Measurements from ENCODE around the gene LRRC9.

Gene LRRC9

DNA sequence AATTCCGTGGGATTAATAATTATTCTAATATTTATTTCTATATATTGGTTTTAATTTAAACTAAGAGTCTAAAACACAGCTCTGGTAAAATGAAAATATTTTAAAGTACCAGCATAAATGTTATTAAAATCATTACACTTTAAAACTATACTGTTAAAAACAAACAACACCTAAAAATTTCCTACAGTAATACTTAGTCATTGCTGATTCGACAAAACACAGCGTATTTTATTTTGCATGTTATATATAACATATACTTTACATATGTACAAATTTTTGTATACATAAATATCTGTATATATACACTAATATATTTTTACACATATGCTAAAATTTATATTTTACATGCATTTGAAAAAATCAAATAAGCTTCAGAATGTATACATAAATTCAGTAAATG, 165.7 kb downstream of the LRRC9 start (continued):
- TF ChIP-seq, protein P1, sequence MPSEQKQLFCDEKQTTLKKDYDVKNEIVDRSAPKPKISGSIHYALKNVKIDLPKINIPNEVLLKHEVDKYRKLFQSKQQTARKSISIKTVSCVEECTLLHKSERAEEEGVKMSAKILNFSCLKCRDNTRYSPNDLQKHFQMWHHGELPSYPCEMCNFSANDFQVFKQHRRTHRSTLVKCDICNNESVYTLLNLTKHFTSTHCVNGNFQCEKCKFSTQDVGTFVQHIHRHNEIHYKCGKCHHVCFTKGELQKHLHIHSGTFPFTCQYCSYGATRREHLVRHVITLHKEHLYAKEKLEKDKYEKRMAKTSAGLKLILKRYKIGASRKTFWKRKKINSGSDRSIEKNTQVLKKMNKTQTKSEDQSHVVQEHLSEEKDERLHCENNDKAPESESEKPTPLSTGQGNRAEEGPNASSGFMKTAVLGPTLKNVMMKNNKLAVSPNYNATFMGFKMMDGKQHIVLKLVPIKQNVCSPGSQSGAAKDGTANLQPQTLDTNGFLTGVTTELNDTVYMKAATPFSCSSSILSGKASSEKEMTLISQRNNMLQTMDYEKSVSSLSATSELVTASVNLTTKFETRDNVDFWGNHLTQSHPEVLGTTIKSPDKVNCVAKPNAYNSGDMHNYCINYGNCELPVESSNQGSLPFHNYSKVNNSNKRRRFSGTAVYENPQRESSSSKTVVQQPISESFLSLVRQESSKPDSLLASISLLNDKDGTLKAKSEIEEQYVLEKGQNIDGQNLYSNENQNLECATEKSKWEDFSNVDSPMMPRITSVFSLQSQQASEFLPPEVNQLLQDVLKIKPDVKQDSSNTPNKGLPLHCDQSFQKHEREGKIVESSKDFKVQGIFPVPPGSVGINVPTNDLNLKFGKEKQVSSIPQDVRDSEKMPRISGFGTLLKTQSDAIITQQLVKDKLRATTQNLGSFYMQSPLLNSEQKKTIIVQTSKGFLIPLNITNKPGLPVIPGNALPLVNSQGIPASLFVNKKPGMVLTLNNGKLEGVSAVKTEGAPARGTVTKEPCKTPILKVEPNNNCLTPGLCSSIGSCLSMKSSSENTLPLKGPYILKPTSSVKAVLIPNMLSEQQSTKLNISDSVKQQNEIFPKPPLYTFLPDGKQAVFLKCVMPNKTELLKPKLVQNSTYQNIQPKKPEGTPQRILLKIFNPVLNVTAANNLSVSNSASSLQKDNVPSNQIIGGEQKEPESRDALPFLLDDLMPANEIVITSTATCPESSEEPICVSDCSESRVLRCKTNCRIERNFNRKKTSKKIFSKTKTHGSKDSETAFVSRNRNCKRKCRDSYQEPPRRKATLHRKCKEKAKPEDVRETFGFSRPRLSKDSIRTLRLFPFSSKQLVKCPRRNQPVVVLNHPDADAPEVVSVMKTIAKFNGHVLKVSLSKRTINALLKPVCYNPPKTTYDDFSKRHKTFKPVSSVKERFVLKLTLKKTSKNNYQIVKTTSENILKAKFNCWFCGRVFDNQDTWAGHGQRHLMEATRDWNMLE (tag by site-specific recombination; conservative IDR thresholded peaks at IDR 0.05; ENCODE audit: low read depth) = no peak
- no peak for TF ChIP-seq BCL11A (tag by site-specific recombination; IDR thresholded peaks at IDR 0.05; ENCODE audit: low read depth)
- TF ChIP-seq ZNF366 (tag by site-specific recombination; conservative IDR thresholded peaks at IDR 0.05) = no peak
- TF ChIP-seq ZNF133 (tag by site-specific recombination; IDR thresholded peaks at IDR 0.05) = no peak

DNA sequence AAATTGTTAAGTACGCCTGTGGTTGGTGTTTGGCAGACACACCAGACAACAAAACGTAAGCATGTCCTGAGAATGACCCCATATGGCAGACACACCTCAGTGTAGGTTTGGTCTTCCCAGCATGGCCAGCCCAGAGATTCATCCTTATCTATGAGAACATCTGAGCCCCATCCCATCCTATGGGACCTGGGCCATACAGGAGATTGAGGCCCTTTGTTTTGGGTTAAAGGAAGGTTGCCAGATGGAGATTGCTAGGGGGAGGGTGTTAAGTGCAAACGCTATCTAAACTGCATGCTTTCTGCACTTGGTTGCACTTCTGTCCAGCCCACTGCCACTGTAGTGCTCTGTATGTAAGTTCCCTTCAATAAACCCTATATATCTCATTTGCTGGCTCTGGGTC, 167.7 kb downstream of the LRRC9 start:
- ChIA-PET CTCF (interaction anchor here (0.6 to 1.5 kb wide), 2 partner anchors 78 to 614 kb away, joined by 3 to 4 read pairs; partner anchors contain the start of gene DHRS7), POLR2A (no interaction called here)
- Histone ChIP-seq H3K4me1 (ENCODE audit: control insufficient read depth, insufficient read depth, low read length) (peaks cover 4% of the 10 kb centered on the region), H3K36me3 (ENCODE audit: control insufficient read depth in 2 of 2, insufficient read depth in 1 of 2, low read length in 2 of 2) (no peaks in the 10 kb centered on the region), H3K4me3 (ENCODE audit: low read depth, low read length) (no peak overlapping the region), H3K27ac (ENCODE audit: extremely low read depth, low read depth, low read length) (no peak overlapping the region), H3K9me3 (ENCODE audit: control insufficient read depth, insufficient read depth, low read depth, low read length) (no peaks in the 10 kb centered on the region)
- TF ChIP-seq, protein P2, sequence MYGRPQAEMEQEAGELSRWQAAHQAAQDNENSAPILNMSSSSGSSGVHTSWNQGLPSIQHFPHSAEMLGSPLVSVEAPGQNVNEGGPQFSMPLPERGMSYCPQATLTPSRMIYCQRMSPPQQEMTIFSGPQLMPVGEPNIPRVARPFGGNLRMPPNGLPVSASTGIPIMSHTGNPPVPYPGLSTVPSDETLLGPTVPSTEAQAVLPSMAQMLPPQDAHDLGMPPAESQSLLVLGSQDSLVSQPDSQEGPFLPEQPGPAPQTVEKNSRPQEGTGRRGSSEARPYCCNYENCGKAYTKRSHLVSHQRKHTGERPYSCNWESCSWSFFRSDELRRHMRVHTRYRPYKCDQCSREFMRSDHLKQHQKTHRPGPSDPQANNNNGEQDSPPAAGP (tag by site-specific recombination; IDR thresholded peaks at IDR 0.05) = no peak
- TF ChIP-seq, protein P3, sequence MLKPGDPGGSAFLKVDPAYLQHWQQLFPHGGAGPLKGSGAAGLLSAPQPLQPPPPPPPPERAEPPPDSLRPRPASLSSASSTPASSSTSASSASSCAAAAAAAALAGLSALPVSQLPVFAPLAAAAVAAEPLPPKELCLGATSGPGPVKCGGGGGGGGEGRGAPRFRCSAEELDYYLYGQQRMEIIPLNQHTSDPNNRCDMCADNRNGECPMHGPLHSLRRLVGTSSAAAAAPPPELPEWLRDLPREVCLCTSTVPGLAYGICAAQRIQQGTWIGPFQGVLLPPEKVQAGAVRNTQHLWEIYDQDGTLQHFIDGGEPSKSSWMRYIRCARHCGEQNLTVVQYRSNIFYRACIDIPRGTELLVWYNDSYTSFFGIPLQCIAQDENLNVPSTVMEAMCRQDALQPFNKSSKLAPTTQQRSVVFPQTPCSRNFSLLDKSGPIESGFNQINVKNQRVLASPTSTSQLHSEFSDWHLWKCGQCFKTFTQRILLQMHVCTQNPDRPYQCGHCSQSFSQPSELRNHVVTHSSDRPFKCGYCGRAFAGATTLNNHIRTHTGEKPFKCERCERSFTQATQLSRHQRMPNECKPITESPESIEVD (tag by site-specific recombination; IDR thresholded peaks at IDR 0.05) = no peak
- no peak for TF ChIP-seq ZNF184 (tag by site-specific recombination; IDR thresholded peaks at IDR 0.05)
- no peak for TF ChIP-seq ZNF112 (tag by site-specific recombination; IDR thresholded peaks at IDR 0.05)
- no peak for TF ChIP-seq SETDB1 (IDR thresholded peaks at IDR 0.05; ENCODE audit: insufficient read length, low read length)
- no peak for TF ChIP-seq ZNF830 (tag by site-specific recombination; IDR thresholded peaks at IDR 0.05; ENCODE audit: low read depth)
- TF ChIP-seq ZNF354C (tag by site-specific recombination; IDR thresholded peaks at IDR 0.05; ENCODE audit: borderline replicate concordance, low read depth) = no peak

DNA sequence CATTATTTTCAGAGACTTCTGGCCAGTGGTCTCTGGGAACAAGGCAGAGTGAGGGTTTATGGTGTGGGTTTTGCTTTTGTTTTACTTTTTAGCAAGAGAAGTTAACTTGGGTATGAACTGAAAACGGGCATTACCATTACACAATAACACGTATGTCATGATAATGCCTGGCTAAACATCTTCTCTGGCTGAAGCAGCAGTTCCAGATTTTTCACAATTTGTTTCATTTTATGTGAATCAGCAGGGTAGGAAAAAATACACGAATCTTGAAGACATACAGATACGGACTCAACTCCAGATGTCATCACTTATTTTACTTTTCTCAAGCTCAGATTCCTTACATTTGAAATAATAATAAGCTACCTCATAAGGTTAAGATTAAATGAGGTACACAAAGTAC, 169.3 kb downstream of the LRRC9 start:
- Histone ChIP-seq H3K36me3 (ENCODE audit: control insufficient read depth in 2 of 2, insufficient read depth in 1 of 2, low read length in 2 of 2) (no peaks in the 10 kb centered on the region), H3K4me3 (ENCODE audit: low read depth, low read length) (no peak overlapping the region), H3K27ac (ENCODE audit: extremely low read depth, low read depth, low read length) (no peak overlapping the region), H3K4me1 (ENCODE audit: control insufficient read depth, insufficient read depth, low read length) (peaks cover 12% of the 10 kb centered on the region), H3K9me3 (ENCODE audit: control insufficient read depth, insufficient read depth, low read depth, low read length) (no peaks in the 10 kb centered on the region)
- ChIA-PET POLR2A (interaction anchor here (0.6 kb wide), 1 partner anchor 123 kb away, joined by 6 read pairs; no protein-coding TSS in a partner anchor), CTCF (interaction anchor here (1.5 kb wide), 1 partner anchor 76 kb away, joined by 4 read pairs; the partner anchor contains the start of gene DHRS7)
- TF ChIP-seq ZNF473 (tag by site-specific recombination; IDR thresholded peaks at IDR 0.05) (no peak), WT1 (tag by site-specific recombination; IDR thresholded peaks at IDR 0.05) (no peak), EGR2 (tag by site-specific recombination; IDR thresholded peaks at IDR 0.05; ENCODE audit: low read depth) (no peak), ZNF596 (tag by site-specific recombination; IDR thresholded peaks at IDR 0.05) (no peak)
- TF ChIP-seq, protein P4, sequence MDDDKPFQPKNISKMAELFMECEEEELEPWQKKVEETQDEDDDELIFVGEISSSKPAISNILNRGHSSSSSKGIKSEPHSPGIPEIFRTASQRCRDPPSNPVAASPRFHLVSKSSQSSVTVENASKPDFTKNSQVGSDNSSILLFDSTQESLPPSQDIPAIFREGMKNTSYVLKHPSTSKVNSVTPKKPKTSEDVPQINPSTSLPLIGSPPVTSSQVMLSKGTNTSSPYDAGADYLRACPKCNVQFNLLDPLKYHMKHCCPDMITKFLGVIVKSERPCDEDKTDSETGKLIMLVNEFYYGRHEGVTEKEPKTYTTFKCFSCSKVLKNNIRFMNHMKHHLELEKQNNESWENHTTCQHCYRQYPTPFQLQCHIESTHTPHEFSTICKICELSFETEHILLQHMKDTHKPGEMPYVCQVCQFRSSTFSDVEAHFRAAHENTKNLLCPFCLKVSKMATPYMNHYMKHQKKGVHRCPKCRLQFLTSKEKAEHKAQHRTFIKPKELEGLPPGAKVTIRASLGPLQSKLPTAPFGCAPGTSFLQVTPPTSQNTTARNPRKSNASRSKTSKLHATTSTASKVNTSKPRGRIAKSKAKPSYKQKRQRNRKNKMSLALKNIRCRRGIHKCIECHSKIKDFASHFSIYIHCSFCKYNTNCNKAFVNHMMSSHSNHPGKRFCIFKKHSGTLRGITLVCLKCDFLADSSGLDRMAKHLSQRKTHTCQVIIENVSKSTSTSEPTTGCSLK (tag by site-specific recombination; IDR thresholded peaks at IDR 0.05) = no peak
- TF ChIP-seq, protein P5, sequence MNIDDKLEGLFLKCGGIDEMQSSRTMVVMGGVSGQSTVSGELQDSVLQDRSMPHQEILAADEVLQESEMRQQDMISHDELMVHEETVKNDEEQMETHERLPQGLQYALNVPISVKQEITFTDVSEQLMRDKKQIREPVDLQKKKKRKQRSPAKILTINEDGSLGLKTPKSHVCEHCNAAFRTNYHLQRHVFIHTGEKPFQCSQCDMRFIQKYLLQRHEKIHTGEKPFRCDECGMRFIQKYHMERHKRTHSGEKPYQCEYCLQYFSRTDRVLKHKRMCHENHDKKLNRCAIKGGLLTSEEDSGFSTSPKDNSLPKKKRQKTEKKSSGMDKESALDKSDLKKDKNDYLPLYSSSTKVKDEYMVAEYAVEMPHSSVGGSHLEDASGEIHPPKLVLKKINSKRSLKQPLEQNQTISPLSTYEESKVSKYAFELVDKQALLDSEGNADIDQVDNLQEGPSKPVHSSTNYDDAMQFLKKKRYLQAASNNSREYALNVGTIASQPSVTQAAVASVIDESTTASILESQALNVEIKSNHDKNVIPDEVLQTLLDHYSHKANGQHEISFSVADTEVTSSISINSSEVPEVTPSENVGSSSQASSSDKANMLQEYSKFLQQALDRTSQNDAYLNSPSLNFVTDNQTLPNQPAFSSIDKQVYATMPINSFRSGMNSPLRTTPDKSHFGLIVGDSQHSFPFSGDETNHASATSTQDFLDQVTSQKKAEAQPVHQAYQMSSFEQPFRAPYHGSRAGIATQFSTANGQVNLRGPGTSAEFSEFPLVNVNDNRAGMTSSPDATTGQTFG (tag by site-specific recombination; IDR thresholded peaks at IDR 0.05; ENCODE audit: borderline replicate concordance) = no peak
- TF ChIP-seq, protein P6, sequence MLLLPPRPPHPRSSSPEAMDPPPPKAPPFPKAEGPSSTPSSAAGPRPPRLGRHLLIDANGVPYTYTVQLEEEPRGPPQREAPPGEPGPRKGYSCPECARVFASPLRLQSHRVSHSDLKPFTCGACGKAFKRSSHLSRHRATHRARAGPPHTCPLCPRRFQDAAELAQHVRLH (tag by site-specific recombination; IDR thresholded peaks at IDR 0.05) = no peak
